ENCODE measurements around the gene PHKG2. TPM values are rescaled to one million over a fixed set of nuclear protein-coding genes. Genes with fewer than 3 reads are reported as not detected.
A peak's percentile ranks its signal among the peaks of the same experiment; 100 is the strongest.
"Not testable (repeated sequence)": the region's sequence is repeated elsewhere in the genome, so short reads cannot be mapped to it uniquely, and the experiment has no call there.

The PHKG2 gene
- 26.3 and 26.4 TPM in 2 replicates for total RNA-seq (2014; rRNA removed; shearing (Covaris generic))

- H3K9me3 ChIP-seq (replicated peaks): no peaks in the 10 kb centered on the region
- peak; percentile 99 to 100 for DNase-seq
- H3K4me3 ChIP-seq: peak within 1 kb of the TSS; percentile 80
- H3K27ac ChIP-seq: peak within 1 kb of the TSS; percentile 33; the same call in 1 of the 2 replicates
- no peaks in the 10 kb centered on the region for H3K4me1 ChIP-seq
- peaks cover 21% of the 10 kb centered on the region for H3K36me3 ChIP-seq
- H3K27me3 ChIP-seq: no peaks in the 10 kb centered on the region
Observed at GRCh38 chr16:30747799-30748633, at the start of gene PHKG2. Gene PHKG2 (plus strand): TSS chr16:30748425. CDS start chr16:30748821, 396 bp downstream.

- peaks cover 5% of the 10 kb centered on the region; the same call in 1 of the 2 replicates for H3K4me1 ChIP-seq
- peak within 1 kb of the TSS; percentile 90 for H3K4me3 ChIP-seq
- H3K27me3 ChIP-seq: no peaks in the 10 kb centered on the region
- H3K36me3 ChIP-seq: peaks cover 40% of the 10 kb centered on the region
- DNase-seq: peak; percentile 85 to 91
- no peaks in the 10 kb centered on the region for H3K9me3 ChIP-seq (replicated peaks)
- peak within 1 kb of the TSS; percentile 99 for H3K27ac ChIP-seq
Observed at GRCh38 chr16:30698816-30699614, 49.2 kb upstream of the PHKG2 start, which contains the start of gene SRCAP. Gene SRCAP (plus strand): TSS chr16:30699171. CDS start chr16:30700825, 1,654 bp downstream.

GRCh38 chr16:30699615-30700099 lies 48.6 kb upstream of the PHKG2 start:
- Histone ChIP-seq H3K4me1 (peaks cover 5% of the 10 kb centered on the region; the same call in 1 of the 2 replicates), H3K4me3 (peak overlapping the region; percentile 90), H3K27ac (no peak overlapping the region), H3K9me3 (replicated peaks) (no peaks in the 10 kb centered on the region), H3K36me3 (peaks cover 46% of the 10 kb centered on the region), H3K27me3 (no peaks in the 10 kb centered on the region)
- DNase-seq: no peak

- Histone ChIP-seq H3K27ac (no peak overlapping the region), H3K27me3 (no peaks in the 10 kb centered on the region), H3K4me1 (peaks cover 5% of the 10 kb centered on the region; the same call in 1 of the 2 replicates), H3K9me3 (replicated peaks) (no peaks in the 10 kb centered on the region), H3K36me3 (peaks cover 55% of the 10 kb centered on the region), H3K4me3 (no peak overlapping the region)
- no peak for DNase-seq
Observed at GRCh38 chr16:30700491-30700890, 47.7 kb upstream of the PHKG2 start.

- Histone ChIP-seq H3K27me3 (no peaks in the 10 kb centered on the region), H3K9me3 (replicated peaks) (no peaks in the 10 kb centered on the region), H3K36me3 (peaks cover 60% of the 10 kb centered on the region), H3K4me3 (no peak overlapping the region), H3K27ac (no peak overlapping the region), H3K4me1 (peaks cover 5% of the 10 kb centered on the region; the same call in 1 of the 2 replicates)
- DNase-seq: no peak
Observed at GRCh38 chr16:30700971-30701370, 47.3 kb upstream of the PHKG2 start.

GRCh38 chr16:30703071-30703470 lies 45.2 kb upstream of the PHKG2 start:
- H3K27ac ChIP-seq; H3K27me3 ChIP-seq; H3K4me1 ChIP-seq; H3K9me3 ChIP-seq (replicated peaks); DNase-seq; H3K4me3 ChIP-seq: not testable (repeated sequence)
- H3K36me3 ChIP-seq: peaks cover 81% of the 10 kb centered on the region

- Histone ChIP-seq H3K27me3 (no peaks in the 10 kb centered on the region), H3K36me3 (peaks cover 90% of the 10 kb centered on the region)
- DNase-seq: no peak
Observed at GRCh38 chr16:30703971-30704370, 44.3 kb upstream of the PHKG2 start.

GRCh38 chr16:30706046-30706445 lies 42.2 kb upstream of the PHKG2 start:
- Histone ChIP-seq H3K36me3 (peaks cover 96% of the 10 kb centered on the region), H3K9me3 (replicated peaks) (no peaks in the 10 kb centered on the region), H3K27me3 (no peaks in the 10 kb centered on the region), H3K4me3 (no peak overlapping the region), H3K27ac (no peak overlapping the region), H3K4me1 (no peaks in the 10 kb centered on the region)
- DNase-seq: no peak

More at GRCh38 chr16:30703971-30704370, 44.3 kb upstream of the PHKG2 start:
- Histone ChIP-seq H3K4me1 (peaks cover 5% of the 10 kb centered on the region; the same call in 1 of the 2 replicates), H3K9me3 (replicated peaks) (no peaks in the 10 kb centered on the region), H3K4me3 (no peak overlapping the region), H3K27ac (no peak overlapping the region)

- Histone ChIP-seq H3K27ac (no peak overlapping the region), H3K9me3 (replicated peaks) (no peaks in the 10 kb centered on the region), H3K4me3 (no peak overlapping the region), H3K4me1 (no peaks in the 10 kb centered on the region), H3K36me3 (peaks cover 93% of the 10 kb centered on the region), H3K27me3 (no peaks in the 10 kb centered on the region)
- no peak for DNase-seq
Observed at GRCh38 chr16:30710971-30711370, 37.3 kb upstream of the PHKG2 start.

- Histone ChIP-seq H3K9me3 (replicated peaks) (no peaks in the 10 kb centered on the region), H3K4me3 (no peak overlapping the region), H3K27ac (no peak overlapping the region), H3K4me1 (no peaks in the 10 kb centered on the region), H3K27me3 (no peaks in the 10 kb centered on the region), H3K36me3 (peaks cover 93% of the 10 kb centered on the region)
- no peak for DNase-seq
Observed at GRCh38 chr16:30711712-30712111, 36.5 kb upstream of the PHKG2 start.

GRCh38 chr16:30715750-30716445 lies 32.3 kb upstream of the PHKG2 start:
- no peak for DNase-seq
- H3K27ac ChIP-seq: no peak overlapping the region

GRCh38 chr16:30720086-30720485 lies 28.1 kb upstream of the PHKG2 start:
- Histone ChIP-seq H3K4me3 (no peak overlapping the region), H3K9me3 (replicated peaks) (no peaks in the 10 kb centered on the region), H3K27ac (no peak overlapping the region), H3K36me3 (peaks cover 96% of the 10 kb centered on the region), H3K4me1 (no peaks in the 10 kb centered on the region), H3K27me3 (no peaks in the 10 kb centered on the region)
- DNase-seq: no peak

More at GRCh38 chr16:30715750-30716445, 32.3 kb upstream of the PHKG2 start:
- Histone ChIP-seq H3K36me3 (peaks cover 89% of the 10 kb centered on the region), H3K9me3 (replicated peaks) (no peaks in the 10 kb centered on the region), H3K4me1 (no peaks in the 10 kb centered on the region), H3K4me3 (no peak overlapping the region), H3K27me3 (no peaks in the 10 kb centered on the region)

- no peak overlapping the region for H3K4me3 ChIP-seq
- H3K36me3 ChIP-seq: peaks cover 95% of the 10 kb centered on the region
- no peaks in the 10 kb centered on the region for H3K9me3 ChIP-seq (replicated peaks)
- DNase-seq: no peak
- H3K27ac ChIP-seq: no peak overlapping the region
- no peaks in the 10 kb centered on the region for H3K4me1 ChIP-seq
- no peaks in the 10 kb centered on the region for H3K27me3 ChIP-seq
Observed at GRCh38 chr16:30720694-30721093, 27.5 kb upstream of the PHKG2 start.

GRCh38 chr16:30721167-30721566 lies 27.1 kb upstream of the PHKG2 start:
- no peak for DNase-seq
- Histone ChIP-seq H3K36me3 (peaks cover 95% of the 10 kb centered on the region), H3K4me1 (no peaks in the 10 kb centered on the region), H3K27ac (no peak overlapping the region), H3K9me3 (replicated peaks) (no peaks in the 10 kb centered on the region), H3K4me3 (no peak overlapping the region), H3K27me3 (no peaks in the 10 kb centered on the region)

Measured in SJCRH30 (cell line).